GM19025 (cell line): Measurements from ENCODE around the gene GOLGA8B.
A peak's percentile ranks its signal among the peaks of the same experiment; 100 is the strongest.
"Not testable (repeated sequence)": the region's sequence is repeated elsewhere in the genome, so short reads cannot be mapped to it uniquely, and the experiment has no call there.

Experiments
- ATAC-seq: cut with Tn5 transposase; IDR thresholded peaks from one replicate; pipeline ENCODE4 v1.9.1; 2021; ENCODE audit warnings: mild to moderate bottlenecking, low read depth, moderate library complexity; ENCODE audit not compliant: unreplicated experiment

GOLGA8B gene

GRCh38 chr15:34567174-34567573 is 16.3 kb downstream of the GOLGA8B start:
- not testable (repeated sequence) for ATAC-seq

DNA sequence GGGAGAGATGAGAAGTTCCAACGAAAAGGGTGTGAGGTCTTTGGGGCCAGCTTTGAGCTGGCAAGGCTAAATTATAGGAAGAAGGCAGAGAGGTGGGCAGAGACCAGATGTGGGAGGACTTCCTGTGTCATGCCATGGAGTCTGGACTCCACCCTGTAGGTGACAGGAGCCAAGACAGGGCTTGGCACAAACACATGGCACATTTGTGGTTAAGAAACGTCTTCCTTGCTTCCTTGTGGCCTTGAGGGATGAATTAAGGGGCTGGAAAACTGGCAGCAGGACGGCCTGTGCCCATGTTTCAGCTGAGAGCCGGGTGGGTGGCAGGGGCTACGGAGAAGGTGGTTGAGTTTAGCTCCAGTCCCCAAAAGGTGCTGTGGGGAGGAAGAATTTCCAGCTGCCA is 18.7 kb downstream of the GOLGA8B start:
- ATAC-seq, result not testable (repeated sequence)

GRCh38 chr15:34560814-34561213 is 22.6 kb downstream of the GOLGA8B start:
- not testable (repeated sequence) for ATAC-seq

GRCh38 chr15:34559764-34560163 is 23.7 kb downstream of the GOLGA8B start:
- ATAC-seq, result not testable (repeated sequence)

DNA sequence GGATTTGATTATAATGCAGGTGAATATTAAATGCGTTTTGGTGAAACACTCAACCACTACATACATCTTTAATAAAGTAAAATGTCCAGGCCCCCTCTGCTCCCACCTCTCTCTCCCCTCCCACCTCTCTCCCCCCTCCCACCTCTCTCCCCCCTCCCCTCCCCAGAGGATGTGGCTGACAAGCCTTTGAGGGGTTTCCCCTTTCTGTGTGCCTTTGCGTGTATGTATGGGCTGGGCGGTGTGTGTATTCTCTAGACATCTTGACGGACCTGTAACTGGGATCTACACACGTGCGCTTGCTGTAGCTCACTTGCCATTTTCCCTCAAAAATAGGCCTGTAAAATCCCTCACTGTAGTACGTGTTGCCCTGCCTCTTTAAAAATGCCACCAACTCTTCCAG is 28.3 kb downstream of the GOLGA8B start:
- not testable (repeated sequence) for ATAC-seq

GRCh38 chr15:34554716-34555115 is 28.7 kb downstream of the GOLGA8B start:
- ATAC-seq, result not testable (repeated sequence)

GRCh38 chr15:34554126-34554525 is 29.3 kb downstream of the GOLGA8B start:
- ATAC-seq, result not testable (repeated sequence)

DNA sequence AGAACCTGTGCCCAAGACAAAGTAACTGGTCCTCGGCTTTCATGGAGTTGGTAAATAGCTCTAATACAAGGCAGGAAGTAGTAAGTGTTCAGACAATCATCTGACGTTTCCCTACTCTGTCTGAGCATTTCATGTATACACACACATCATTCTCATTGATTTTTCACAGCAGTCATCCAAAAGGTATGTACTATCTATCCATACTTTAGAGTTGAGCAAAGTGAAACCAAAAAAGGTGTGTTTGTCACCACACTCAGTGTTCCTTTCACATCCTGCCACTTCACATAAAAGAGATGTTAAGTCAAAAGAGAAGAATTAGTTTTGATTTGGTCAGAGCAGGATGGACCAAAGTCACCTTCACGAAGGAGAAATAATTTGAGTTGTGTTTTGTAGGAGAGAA is 33.3 kb downstream of the GOLGA8B start:
- not testable (repeated sequence) for ATAC-seq

DNA sequence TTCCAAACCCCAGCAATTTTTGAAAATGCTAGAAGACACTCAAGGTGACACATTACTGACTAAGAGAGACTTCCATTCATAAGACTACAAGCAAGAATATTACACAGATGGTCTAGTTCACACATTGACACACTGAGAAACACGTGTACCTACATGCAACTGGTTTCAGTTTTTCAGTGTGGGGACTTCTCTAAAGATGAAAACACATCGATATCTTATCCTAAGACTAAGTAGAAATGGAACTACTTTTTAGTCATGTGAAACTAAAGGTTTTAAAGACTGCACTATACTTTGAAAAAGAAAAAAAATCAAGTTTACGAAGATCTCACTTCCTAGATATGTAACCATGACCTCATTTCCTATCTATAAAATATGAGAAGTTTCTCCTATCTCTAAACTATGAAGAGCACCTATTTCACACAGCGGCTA is 34.1 kb downstream of the GOLGA8B start:
- ATAC-seq, result peak; percentile 60

- ATAC-seq, result not testable (repeated sequence)
These were observed 39.4 kb downstream of the GOLGA8B start for GRCh38 chr15:34543860-34544649.

GRCh38 chr15:34535857-34536256 is 47.6 kb downstream of the GOLGA8B start:
- not testable (repeated sequence) for ATAC-seq
